Left renal cortex interstitium (tissue), 4 donors: ENCODE measurements around the gene ANAPC16. TPM values are rescaled to one million over a fixed set of nuclear protein-coding genes. Genes with fewer than 3 reads are reported as not detected.
"Not testable (repeated sequence)": the region's sequence is repeated elsewhere in the genome, so short reads cannot be mapped to it uniquely, and the experiment has no call there.

Experiments used
- DNase-seq, 4 donors: peaks; one replicate each; pipeline ENCODE4 v3.0.0-alpha.2; 2013; ENCODE audit warnings: low read depth in 4 of 4, low spot score in 2 of 4, missing footprints in 1 of 4
- polyA plus RNA-seq, 4 donors: library from polyadenylated mRNA; unstranded; fragments of 120-200 nt; gene quantifications; one replicate each; pipeline ENCODE4 v1.2.1, GENCODE V29; 2013; ENCODE audit not compliant: insufficient read length in 4 of 4

The ANAPC16 gene
- polyA plus RNA-seq = 100 to 1,000 TPM; 173 to 207 (median 189) TPM

DNA sequence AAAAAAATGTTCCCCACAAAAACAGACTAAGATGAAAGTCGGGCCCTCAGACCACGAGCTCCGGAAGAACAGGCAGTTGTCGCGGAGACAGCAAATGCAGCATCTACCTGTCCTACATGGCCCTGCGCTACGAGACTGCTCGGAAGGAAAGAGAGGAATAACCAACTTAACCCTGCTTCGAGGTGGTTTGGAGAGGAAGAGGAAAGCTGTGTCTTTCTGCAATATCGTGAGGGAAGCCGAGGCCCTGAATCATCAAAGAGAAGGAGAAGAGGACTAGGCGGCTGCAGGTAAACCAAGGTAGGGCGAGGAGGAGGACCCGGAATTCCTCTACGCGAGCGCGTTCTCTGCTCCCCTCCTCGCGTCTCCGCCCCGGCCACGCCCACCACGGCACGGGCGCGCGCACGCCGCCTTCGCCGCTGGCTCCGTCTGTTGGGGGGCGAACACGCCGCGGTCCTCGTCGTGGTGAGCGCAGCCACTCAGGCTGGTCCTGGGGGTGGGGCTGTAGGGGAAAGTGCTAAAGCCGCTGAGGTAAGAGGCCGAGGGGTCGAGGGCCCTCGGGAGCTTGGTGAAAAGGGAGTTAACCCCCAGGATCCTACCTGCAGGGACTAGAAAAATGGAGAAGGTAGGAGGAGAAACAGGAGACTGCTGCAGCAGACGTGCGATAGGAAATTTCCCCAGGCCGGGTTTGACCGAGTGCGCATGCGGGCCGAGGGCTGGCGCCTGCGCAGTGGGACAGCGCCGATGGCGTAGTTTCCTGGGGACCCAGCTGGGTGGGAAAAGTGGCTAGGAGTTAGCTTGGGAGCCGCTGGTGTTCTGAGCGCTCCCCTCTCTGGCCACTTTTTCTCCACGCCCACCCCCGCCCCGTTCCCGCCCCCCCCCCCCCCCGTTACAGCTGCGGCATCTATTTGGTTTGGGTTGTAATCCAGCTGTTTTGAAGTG lies at the start of gene ANAPC16, which contains the start of gene ASCC1:
Gene ANAPC16 (plus strand): TSS at position 402 of the 939 bp plus-strand sequence. CDS start 7,903 bp downstream, outside the sequence.
Gene ASCC1 (minus strand): TSS at position 666 of the 939 bp plus-strand sequence. CDS start 2,978 bp downstream, outside the sequence.
- peak; percentile 89 to 97 (median 91) for DNase-seq

DNA sequence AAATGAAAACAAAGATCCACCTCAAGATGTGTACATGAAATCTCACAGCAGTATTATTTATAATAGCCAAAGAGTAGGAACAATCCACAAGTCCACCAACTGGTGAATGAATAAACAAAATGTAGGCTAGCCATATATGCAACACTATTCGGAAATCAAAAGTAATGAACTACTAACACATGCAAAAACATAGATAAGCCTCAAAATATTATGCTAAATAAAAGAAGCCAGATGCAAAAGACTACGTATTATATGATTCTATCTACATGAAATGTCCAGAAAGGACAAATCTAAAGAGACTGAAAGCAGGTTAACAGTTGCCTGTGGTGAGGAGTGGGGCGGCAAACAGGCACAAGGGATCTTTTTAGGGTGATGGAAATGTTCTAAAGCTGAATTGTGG lies 48.7 kb upstream of the ANAPC16 start:
- no peak for DNase-seq

DNA sequence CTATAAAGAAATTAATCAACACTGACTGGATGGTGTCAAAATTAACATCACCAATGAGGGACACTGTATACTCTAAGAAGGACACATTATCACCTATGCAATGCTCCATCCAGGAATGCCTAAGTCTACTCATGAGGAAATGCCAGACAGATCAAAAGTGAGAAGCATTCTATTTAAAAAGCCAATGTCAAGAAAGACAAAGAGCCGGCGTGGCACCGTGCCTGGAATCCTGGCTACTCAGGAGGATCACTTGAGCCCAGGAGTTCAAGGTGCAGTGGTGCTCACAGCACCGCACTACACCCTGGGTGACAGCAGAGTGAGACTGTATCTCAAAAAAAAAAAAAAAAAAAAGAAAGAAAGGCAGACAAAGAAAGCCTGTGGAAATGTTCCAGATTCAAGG lies 45.5 kb upstream of the ANAPC16 start:
- DNase-seq = no peak

DNA sequence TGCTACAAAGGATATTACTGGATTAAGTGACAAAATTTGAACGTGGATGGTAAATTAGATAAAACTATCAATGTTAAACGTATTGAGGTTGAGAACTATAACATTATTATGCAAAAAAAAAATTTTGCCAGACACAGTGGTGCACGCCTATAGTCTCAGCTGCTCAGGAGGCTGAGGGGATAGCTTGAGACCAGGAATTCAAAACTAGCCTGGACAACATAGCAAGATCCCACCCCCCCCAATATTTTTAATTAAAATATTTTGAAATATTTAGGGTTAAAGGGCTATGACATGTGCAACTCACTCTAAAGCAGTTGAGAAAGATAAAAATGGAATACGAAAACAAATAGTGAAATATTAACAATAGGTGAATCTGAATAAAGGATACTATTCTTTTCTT lies 45.1 kb upstream of the ANAPC16 start:
- DNase-seq = no peak

DNA sequence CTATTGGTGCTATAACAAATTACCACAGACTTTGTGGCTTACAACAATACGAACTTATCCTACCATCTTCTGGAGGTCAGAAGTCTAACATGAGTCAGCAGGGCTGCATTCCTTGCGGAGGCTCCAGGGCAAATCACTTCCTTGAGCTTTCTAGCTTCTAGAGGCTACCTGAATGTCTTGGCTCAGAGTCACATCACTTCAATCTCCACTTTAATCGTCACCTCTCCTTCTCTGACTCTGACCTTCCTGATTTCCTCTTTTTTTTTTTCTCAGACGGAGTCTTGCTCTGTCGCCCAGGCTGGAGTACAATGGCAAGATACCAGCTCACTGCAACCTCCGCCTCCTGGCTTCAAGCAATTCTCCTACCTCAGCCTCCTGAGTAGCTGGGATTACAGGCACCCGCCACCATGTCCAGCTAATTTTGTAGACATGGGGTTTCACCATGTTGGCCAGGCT lies 44.6 kb upstream of the ANAPC16 start:
- DNase-seq = no peak

DNA sequence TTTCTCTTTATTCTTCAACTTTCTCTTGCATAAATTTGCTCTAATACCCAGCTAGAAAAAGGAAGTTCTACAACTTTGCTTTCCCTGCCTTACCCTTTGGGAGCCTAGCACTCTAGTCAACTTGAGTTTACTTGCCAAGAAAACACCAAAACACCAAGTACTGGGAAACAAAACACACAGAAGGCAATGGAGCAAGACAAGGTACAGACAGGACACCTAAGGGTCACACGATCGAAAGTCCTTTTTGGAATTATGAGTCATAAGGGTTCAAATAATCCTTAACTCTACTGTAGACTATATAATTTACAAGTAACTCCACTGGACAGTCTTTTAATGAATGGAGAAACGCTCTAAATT lies 42.6 kb upstream of the ANAPC16 start:
- DNase-seq = no peak

DNA sequence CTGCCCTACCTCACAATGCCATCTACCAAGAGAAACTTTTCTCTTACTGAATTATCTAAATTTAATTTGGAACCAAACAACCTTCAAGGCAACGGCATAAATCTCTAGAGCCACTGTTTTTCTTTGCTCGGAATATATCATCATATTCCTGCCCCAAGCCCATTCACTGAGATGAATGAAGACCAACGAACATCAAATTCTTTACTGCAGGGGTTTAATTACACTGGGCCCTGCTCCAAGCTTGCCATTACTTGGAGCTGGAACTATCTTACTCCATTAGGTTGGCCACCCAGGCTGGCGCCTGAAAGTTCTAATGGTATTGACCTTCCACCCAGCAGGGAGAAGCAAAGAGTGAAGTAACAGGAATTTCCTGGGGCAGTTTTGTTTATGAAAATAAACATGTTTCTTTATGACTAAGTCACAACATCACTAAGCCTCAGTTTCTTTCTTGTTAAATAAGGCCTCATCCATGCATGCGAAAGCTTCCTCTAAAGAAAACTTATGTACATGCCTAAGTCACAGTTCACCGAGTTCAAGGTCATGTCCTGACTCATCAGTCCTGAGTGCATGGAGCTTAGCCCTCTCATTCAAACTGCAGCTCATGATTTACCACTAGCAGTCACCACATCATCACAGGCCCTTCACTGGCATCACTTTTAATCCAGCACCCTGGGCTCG lies 42.1 kb upstream of the ANAPC16 start:
- DNase-seq = no peak

DNA sequence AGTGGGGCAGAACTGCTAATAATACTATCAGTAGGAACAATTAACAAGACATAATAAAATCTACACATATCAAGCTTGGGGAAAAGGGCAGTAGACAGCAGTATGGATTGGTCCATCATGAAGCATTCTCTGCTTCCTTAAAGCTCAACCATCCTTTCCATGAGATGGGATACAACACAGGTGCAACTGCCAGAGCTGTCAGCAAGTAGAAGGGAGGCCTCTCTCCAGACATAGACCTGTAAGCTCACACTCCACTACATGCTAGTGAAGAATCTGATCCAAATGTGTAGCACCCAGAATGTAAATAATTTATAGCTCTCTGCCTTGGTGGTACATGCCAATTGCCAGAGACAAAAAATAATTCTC lies 41.5 kb upstream of the ANAPC16 start:
- DNase-seq = no peak

DNA sequence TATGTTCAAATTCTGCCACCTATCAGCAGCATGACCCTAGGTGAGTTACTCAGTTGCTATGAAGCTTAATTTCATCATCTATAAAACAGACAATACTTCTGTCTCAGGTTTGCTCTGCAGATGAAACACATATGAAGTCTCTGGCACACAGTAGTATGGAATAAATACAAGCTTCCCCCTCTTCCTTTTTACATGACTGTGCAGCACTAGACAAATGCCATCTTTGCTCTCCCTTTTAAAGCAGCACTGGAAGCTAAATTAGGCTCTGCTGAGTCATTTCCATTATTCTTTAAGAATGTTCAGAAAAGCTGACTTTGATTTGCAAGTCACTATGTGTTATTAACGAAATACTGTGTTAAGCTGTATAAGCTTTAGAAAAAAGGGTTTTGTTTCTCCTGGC lies 40.7 kb upstream of the ANAPC16 start:
- DNase-seq = no peak

DNA sequence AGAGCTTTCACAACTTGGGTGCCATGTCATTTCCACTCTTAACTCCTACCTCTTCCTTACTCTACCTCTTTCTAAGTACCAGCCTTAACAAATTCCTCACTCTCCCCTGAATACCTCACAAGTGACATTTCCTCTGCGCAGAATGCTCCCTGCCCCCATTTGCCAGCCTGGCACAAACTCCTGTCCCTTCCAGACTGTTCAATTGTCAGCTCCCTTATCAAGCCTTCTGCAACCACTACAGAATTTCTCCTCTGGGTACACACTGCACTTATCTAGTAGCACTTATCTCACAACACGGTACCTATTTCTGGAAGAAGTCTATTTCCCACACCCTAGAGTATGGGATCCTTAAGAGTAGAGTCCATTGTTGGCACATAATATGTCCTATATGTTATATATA lies 39.1 kb upstream of the ANAPC16 start:
- DNase-seq = no peak

DNA sequence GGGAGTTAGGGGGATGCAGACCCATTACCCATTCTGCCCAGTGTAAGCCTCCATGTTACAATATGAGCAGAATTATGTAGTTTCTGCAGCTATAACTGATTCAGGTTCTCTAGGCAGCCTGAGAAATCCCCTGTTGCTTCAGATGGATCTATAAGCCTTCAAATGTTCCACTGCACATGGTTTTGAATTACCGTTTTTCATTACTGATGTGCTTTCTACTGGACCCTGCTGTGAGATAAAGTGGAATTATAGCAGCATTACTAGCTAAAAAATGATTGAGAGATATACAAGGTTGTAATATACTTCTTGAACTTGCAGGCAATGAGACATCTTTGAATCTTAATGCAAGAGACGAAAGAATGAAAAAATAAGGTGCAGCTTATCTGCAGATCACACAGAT lies 38.4 kb upstream of the ANAPC16 start:
- no peak for DNase-seq

DNA sequence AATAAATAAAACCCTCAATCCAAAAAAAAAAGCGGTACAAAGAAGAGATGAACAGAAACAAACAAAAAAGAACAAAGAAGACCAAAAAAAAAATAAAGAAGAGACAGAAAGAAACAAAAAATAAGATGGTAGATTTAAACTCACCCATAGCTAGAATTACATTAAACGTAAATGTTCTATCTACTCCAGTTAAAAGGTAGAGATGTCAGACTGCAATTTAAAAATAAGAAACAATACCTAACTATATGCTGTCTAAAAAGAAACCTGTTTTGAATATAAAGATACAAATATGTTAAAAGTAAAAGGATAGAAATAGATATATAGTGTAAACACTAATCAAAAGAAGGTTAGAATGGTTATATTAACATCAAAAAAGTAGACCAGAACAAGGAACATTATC lies 31.7 kb upstream of the ANAPC16 start:
- DNase-seq = no peak

DNA sequence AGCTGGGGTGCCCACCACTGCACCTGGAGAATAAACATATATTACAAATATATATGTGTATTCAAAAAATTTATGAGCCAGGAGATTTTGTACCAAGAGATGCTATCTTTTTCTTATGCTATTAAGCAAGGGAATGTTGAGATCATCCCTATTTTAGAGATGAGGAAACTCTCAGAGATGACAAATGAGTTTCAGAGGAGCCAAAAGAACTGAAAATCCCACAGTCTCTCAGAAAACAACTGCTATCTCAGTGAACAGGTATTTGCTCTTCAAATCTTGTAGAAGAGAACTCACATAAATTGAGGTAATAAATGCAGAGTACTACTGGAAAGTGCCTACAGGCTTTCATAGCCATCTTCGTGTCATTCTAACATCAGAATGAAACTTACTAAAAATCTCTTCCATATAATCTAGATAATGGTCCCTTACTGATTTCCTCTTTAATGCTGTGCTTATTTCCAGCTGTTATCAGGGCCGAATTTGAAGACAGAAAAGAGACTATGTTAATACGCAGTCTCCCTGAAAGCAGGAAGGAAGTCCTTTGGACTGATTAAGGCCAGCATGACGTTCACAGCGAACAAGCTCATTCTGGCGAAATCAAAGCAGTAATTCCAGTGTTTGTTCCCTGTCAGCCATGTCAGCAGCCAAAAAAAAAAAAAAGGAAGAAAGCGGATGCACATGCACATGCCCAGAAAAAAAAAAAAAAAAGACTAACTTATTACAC lies 29.4 kb upstream of the ANAPC16 start:
- DNase-seq = no peak

DNA sequence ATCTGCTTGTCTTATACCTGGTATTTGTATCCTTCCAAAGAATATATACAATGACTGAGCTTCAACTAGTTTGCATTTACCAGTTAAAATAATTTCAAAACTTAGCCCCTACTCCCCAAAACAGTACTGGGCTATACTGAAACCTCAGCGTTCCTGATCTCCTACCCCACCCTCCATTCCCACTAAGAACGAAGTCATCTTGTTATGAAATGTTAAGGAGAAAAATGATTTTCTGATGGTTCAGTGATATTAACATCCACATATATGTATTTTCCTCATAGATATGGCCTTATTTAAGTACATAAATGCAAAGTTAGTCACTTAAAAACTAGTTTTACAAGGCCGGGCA lies 28.9 kb upstream of the ANAPC16 start:
- DNase-seq = no peak

DNA sequence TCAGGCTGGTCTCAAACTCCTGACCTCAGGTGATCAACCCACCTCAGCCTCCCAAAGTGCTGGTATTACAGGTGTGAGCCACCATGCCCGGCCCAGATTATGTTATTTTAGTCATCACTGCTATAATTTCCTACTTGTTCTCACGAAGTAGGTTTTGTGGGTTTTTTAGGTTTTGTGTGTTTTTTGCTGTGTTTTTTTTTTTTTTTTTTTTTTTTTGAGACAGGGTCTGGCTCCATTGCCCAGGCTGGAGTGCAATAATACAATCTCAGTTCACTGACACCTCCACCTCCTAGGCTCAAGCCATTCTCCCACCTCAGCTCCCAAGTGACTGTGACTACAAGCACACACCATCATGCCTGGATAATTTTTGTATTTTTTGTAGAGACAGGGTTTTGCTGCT lies 20.9 kb upstream of the ANAPC16 start:
- DNase-seq = no peak

DNA sequence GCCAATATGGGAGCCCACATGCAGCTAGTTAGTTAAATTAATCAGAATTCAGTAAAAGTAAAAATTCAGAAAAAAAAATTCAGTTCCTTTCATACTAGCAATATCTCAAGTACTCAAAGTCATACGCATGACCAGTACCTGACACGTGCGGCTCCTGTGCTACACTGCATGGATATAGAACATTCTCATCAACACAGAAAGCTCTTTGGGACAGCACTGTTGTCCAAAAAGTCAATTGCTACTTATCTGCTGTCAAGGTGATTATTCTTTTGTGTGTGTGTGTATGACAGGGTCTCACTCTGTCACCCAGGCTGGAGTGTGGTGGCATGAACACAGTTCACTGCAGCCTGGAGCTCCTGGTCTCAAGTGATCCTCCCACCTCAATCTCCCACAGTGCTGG lies 14.9 kb upstream of the ANAPC16 start:
- no peak for DNase-seq

DNA sequence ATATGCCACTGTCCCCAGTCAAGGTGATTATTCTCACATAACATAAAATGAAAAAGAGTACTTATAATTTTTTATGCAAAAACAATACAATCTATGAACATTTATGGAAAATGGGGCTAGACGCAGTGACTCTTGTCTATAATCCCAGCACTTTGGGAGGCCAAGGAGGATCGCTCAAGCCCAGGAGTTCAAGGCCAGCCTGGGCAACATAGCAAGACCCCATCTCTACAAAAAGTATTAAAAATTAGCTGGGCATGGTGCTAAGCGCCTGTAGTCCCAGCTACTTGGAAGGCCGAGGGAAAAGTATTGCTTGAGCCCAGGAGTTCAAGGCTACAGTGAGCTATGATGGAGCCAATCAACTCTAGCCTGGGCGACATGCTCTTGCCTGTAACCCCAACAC lies 14.5 kb upstream of the ANAPC16 start:
- no peak for DNase-seq

DNA sequence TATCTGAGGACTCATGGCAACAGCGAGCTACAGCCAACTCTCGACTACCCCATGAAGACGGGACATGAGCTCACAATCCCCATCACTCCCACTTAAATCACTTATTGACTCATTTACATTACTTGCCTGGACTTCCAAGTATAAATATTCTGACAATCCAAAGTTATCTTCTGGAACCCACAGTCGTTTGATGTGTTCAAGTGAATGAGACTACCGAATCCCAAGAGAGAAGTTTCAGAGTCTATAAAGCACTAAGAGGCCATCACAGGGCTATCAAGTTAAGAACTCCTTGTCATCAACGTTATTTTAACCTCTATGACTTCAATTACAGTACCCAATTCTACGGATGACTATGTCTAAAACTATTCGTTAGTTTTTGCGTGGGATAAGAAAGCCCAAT lies 11.5 kb upstream of the ANAPC16 start:
- DNase-seq = no peak

DNA sequence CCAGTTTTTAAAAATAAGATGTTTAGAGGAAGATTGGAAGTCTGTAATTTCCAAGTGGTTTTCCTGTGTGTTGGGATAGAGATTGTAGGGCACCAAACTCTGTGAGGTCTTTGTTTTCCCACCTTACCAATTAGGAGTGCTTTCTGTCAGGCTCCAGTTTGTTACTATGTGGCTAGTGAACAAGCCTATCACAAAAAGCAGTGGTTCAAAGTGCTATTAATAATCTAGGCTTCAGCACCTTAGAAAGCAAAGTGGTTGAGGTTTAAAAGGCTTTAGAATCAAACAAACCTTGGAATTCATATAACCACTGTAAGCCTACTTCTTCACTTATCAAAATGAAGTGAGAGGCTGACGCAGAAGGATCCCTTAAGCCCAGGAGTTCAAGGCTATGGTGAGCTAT lies 11.1 kb upstream of the ANAPC16 start:
- no peak for DNase-seq

DNA sequence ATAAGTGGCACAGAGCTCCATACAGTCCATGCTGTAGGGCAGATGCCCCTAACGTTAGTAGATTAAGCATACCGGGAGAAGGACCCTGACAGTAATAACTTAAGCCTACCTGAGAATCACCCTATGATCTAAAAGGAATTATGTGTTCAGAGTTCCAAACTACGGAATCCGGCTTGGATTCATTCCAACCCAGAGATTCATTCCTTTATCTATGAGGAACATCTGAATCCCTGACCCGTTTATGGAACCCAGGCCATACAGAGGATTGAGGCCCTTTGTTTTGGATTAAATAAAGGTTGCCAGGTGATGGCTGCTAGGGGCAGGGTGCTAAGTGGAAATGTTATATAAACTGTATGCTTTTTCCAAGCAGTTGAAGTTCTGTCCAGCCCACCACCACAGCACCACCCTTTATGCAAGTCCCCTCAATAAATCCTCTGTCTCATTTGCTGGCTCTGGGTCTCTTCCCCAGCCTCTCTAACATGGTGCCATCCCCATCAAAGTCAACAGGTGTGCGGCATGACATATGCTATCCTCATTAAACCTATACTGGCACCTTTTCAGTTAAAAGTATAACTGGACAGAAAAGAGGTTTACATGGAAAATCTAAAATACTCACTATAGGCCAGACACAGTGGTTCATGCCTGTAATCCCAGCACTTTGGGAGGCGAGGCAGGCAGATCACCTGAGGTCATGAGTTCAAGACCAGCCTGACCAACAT lies 9.1 kb upstream of the ANAPC16 start:
- DNase-seq = no peak

DNA sequence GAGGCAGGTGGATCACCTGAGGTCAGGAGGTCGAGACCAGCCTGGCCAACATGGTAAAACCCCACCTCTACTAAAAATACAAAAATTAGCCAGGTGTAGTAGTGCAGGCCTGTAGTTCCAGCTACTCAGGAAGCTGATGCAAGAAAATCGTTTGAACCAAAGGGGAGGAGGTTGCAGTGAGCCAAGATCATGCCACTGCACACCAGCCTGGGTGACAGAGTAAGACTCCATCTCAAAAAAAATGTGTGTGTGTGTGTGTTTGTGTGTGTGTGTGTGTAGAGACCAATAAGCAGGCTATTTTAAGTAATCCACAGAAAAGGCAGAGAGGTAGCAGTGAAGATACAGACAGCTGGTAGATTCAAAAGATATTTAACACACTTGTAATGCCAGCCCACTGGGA lies 7.3 kb upstream of the ANAPC16 start:
- DNase-seq = not testable (repeated sequence)
